HG02870 (cell line): ENCODE results near the gene CHAD.
"Not testable (repeated sequence)": the region's sequence is repeated elsewhere in the genome, so short reads cannot be mapped to it uniquely, and the experiment has no call there.

Experiments
- ATAC-seq: cut with Tn5 transposase; IDR thresholded peaks from one replicate; pipeline ENCODE4 v1.9.1; 2021; ENCODE audit warnings: mild to moderate bottlenecking, moderate library complexity; ENCODE audit not compliant: unreplicated experiment

The CHAD gene

DNA sequence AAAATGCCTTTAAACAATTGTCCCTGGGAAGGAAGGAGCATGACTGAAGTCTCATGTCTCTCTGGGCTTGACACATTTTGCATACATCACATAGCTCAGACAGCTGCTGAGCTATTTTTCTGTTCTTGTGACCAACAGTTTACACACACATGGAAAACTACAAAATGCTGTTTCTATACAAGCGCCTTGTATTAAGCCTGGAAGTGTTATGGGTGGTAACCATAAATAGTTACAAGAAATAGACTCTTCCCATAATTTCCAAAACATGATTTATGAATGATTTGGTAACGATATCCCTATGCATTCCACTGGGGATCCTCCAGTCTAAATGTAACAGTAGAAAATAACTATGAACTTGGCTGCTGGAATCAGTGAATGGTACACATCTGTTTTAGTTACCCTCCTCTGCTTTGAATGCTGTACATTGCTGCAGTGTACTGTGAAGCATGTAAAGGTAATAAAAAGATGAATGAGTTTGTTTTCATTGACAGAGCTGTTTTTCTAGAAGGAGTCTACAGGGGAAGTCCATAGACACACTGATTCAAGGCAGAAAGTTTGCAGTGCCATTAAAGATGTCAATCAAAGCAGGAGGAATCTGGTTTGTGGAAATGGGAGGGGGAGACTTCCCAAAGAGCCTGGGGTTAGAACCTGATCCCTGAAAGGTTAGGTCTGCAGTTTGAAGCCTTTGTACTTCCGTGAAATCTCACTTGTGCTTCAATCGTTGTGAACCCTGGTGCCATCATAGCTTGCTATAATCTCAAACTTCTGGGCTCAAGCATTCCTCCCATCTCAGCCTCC lies 37.7 kb downstream of the CHAD start:
- no peak for ATAC-seq

GRCh38 chr17:50429793-50430192 lies 38.9 kb downstream of the CHAD start:
- ATAC-seq: no peak

GRCh38 chr17:50428831-50429424 lies 39.8 kb downstream of the CHAD start:
- no peak for ATAC-seq

DNA sequence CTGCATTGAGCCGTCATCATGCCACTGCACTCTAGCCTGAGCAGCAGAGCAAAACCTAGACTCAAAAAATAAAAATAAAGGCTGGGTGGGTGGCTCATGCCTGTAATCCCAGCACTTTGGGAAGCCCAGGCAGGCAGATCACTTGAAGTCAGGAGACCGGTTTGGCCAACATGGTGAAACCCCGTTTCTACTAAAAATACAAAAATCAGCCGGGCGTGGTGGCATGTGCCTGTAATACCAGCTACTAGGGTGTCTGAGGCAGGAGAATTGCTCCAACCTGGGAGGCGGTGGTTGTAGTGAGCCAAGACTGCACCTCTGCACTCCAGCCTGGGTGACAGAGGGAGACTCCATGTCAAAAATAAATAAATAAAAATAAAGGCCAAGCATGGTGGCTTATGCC lies 40.6 kb downstream of the CHAD start:
- ATAC-seq: not testable (repeated sequence)

DNA sequence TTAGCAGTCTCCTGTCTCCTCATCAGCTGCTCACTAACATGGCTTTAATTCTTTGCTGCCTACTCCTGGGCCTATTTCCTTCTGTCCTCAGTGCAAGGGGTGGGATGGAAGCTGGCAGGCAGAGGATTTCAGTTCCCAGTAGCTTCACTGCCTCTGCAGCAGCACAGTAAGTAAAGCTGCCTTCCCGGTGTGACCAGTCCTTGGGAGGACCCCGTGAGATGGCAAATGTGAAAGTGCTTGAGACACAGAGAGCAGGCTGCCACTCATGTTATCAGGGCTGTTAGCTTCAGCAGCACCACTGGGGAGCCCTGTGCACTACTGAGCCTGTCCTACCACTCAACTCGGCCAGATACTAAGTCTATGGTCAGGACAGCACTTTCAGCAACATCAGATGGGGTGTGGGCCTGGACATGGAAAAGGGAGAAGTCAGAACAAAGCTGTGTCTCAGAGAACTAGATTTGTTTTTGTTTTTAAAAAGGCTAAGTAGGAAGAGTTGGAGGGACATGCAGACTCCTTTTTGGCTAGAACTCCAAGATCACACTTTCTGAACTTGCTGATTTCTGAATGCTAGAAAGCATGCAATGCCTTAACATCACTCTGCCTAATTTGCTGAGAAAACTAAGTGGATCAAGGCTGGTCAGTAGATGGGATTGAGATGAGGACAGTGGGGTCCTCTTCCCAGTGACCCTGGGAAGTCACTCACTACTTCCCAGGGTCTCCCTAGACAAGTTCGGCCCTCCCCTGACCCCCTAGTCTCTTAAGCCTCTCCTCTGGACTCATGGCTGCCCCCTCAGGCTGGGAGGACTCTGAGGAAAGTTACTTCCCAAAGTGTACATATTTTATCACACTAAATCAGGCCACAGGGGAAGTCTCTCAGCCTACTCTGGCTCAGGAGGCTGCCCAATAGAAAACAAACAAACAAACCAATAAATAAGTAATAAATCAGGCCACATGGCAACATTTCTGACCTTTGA lies 41.6 kb downstream of the CHAD start:
- ATAC-seq: no peak

DNA sequence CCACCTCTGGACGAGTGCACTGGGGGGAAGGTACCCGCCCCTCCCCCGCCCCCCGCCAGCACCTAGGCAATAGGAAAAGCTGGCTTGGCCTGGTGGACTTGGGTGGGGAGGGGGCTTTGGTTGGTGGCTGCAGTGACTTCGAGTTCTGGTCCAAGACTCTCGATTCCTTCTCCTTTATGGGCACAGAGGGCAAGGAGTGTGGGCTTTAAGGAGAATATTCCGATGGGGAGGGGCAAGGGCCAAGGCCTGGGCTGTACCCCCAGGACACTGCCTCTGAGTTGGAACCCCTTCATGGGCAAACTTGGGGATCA lies 42.3 kb downstream of the CHAD start:
- ATAC-seq: no peak

DNA sequence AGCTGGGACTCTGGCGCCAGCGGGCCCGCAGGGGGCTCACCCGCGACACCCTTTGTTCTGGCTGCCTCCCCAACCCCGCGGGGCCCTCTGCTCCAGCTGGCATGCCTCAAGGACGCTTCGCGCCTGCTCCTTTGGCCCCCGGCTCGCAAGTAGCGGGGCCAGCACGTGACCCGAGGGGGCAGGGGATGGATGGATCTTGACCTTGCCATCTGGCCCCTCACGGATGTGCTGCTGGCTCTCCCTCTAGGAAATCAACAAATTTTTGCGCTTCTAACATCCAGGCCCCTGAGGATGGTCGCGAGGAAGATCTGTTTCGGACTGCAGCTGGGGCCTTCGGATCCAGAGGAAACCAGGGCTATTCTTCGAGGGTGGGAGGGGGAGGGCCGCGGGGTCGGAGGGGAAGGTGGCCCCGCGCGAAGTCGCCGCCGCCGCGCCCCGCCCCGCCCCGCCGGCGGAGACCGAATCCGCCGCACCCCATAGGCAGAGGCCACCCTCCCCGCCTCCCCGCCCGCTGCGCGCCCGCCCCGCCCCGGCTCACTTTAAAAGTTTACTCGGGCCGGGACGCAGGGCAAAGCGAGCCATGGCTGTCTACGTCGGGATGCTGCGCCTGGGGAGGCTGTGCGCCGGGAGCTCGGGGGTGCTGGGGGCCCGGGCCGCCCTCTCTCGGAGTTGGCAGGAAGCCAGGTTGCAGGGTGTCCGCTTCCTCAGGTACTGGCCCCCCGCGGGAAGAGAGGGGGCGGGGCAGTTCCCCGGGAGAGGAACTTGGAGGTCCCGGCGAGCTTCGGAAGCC lies 42.8 kb downstream of the CHAD start, which contains the start of gene ACSF2:
Gene ACSF2 (plus strand): TSS at position 537 of the 790 bp plus-strand sequence. CDS start 44 bp downstream, at position 581.
- ATAC-seq: no peak

GRCh38 chr17:50424996-50425681 lies 43.5 kb downstream of the CHAD start:
- no peak for ATAC-seq

- no peak for ATAC-seq
These were observed 44.3 kb downstream of the CHAD start for GRCh38 chr17:50424246-50424995.

- no peak for ATAC-seq
These were observed 45.0 kb downstream of the CHAD start for GRCh38 chr17:50423553-50424159.

DNA sequence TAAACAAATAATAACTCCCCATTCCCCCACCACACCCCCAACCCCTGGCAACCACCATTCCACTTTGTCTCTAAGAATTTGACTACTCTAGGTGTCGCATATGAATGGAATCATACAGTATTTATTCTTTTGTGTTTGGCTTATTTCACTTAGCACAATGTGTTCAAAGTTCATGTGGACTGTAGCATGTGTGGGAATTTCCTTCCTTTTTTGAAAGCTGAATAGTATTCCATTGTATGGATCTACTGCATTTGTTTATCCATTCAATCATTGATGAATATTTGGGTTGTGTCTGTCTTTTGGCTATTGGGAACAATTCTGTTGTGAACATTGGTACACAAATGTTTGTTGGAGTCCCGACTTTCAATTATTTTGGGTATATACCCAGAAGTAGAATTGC lies 45.9 kb downstream of the CHAD start:
- ATAC-seq: no peak

- no peak for ATAC-seq
These were observed 47.2 kb downstream of the CHAD start for GRCh38 chr17:50421308-50422051.

DNA sequence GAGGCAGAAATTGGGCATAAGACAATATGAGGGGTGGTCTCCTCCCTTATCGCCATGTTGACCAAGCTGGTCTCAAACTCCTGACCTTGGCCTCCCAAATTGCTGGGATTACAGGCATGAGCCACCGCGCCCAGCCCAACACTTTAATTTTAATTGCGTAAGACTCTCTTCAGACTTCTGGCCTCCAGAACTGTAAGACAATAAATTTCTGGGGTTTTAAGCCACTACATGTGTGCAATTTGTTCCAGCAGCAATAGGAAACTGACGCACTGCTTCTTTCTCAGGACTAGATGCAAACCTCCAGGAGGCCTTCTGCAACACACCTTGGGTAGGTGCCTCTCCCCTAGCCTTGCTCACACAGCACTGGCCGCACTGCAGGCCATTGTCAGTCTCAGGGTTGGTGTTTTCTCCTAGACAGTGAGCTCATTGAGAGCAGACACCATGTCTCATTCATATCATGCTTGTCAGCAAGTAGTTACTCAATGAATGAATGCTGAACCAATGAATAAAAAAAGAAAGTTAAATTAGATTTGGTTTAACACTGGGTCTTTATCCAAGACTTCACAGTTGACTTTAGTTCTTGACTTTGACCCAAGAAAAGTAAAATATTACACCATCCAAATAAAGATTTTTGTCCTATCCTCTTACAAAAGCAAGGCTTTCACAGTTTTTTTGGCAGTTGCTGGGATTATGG lies 48.1 kb downstream of the CHAD start:
- ATAC-seq: no peak

DNA sequence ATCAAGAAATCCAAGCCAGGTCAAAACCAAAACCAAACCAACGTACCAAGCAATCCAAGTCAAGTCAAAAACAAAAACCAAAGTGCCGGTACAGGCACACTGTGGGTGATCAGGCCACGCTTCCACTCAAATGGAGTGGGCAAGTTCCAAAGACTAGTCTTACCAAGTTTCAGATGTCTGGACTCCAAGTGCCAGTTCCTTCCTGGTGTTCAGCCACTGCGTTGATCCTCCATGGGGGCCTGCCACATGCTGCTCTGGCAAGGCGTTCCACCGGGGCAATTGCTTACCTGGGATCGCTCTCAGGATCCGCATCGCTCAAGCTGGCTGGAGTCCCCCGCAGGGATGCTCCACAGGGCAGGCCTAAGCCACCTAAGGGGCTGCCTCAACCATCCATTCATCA lies 49.1 kb downstream of the CHAD start:
- ATAC-seq: not testable (repeated sequence)

GRCh38 chr17:50414808-50415207 lies 53.9 kb downstream of the CHAD start:
- no peak for ATAC-seq
